Epithelial cell of prostate (primary cell): ENCODE measurements around the gene FASN.
"Not testable (repeated sequence)": the region's sequence is repeated elsewhere in the genome, so short reads cannot be mapped to it uniquely, and the experiment has no call there.

Experiments
- DNase-seq: peaks from one replicate; pipeline ENCODE4 v3.0.0-alpha.2; 2011; ENCODE audit warnings: low read depth, low spot score
- H3K27ac ChIP-seq: fragments of 450-650 bp; 2 replicates; pipeline ENCODE4 v1.5.1; 2017; ENCODE audit warnings: mild to moderate bottlenecking

Gene FASN

GRCh38 chr17:82049106-82049505, 48.9 kb downstream of the FASN start:
- H3K27ac ChIP-seq, result no peak overlapping the region
- no peak for DNase-seq

- H3K27ac ChIP-seq, result no peak overlapping the region
- DNase-seq, result no peak
These were observed 49.5 kb downstream of the FASN start for GRCh38 chr17:82048571-82048971.

GRCh38 chr17:82047914-82048570, 50.0 kb downstream of the FASN start:
- no peak for DNase-seq
- H3K27ac ChIP-seq, result no peak overlapping the region

- H3K27ac ChIP-seq, result no peak overlapping the region
- no peak for DNase-seq
These were observed 50.7 kb downstream of the FASN start for GRCh38 chr17:82047379-82047778.

- DNase-seq, result no peak
- no peak overlapping the region for H3K27ac ChIP-seq
These were observed 51.1 kb downstream of the FASN start for GRCh38 chr17:82046903-82047302.

GRCh38 chr17:82045936-82046484, 52.0 kb downstream of the FASN start:
- no peak for DNase-seq

GRCh38 chr17:82043507-82043906, 54.5 kb downstream of the FASN start:
- no peak for DNase-seq
- H3K27ac ChIP-seq, result no peak overlapping the region

More at GRCh38 chr17:82045936-82046484, 52.0 kb downstream of the FASN start:
- H3K27ac ChIP-seq, result no peak overlapping the region

GRCh38 chr17:82042649-82043048, 55.4 kb downstream of the FASN start:
- no peak overlapping the region for H3K27ac ChIP-seq
- DNase-seq, result no peak

GRCh38 chr17:82041144-82041814, 56.8 kb downstream of the FASN start:
- DNase-seq, result no peak
- H3K27ac ChIP-seq, result no peak overlapping the region

GRCh38 chr17:82039695-82040299, 58.2 kb downstream of the FASN start:
- H3K27ac ChIP-seq, result no peak overlapping the region
- DNase-seq, result no peak

GRCh38 chr17:82038796-82039409, 59.1 kb downstream of the FASN start:
- H3K27ac ChIP-seq, DNase-seq: not testable (repeated sequence)

GRCh38 chr17:82037889-82038195, 60.2 kb downstream of the FASN start:
- H3K27ac ChIP-seq, result peak overlapping the region; percentile 63

GRCh38 chr17:82037092-82037888, 60.7 kb downstream of the FASN start, which contains the start of gene DCXR:
TSS of gene DCXR (minus strand) at chr17:82037697. CDS start at chr17:82037682, 15 bp downstream.
- DNase-seq, result peak; percentile 80
- H3K27ac ChIP-seq, result peak within 1 kb of the TSS; percentile 63

More at GRCh38 chr17:82037889-82038195, 60.2 kb downstream of the FASN start:
- no peak for DNase-seq

- H3K27ac ChIP-seq, result peak overlapping the region; percentile 63
- DNase-seq, result no peak
These were observed 61.4 kb downstream of the FASN start for GRCh38 chr17:82036634-82037091.

- H3K27ac ChIP-seq, result no peak overlapping the region
- no peak for DNase-seq
These were observed 61.9 kb downstream of the FASN start for GRCh38 chr17:82035956-82036633.

GRCh38 chr17:82035488-82035887, 62.5 kb downstream of the FASN start:
- no peak overlapping the region for H3K27ac ChIP-seq
- no peak for DNase-seq

- no peak for DNase-seq
- no peak overlapping the region for H3K27ac ChIP-seq
These were observed 63.5 kb downstream of the FASN start for GRCh38 chr17:82034371-82035011.

GRCh38 chr17:82033359-82034085, 64.5 kb downstream of the FASN start:
- no peak overlapping the region for H3K27ac ChIP-seq
- DNase-seq, result no peak
